OCI-LY3 (cell line): ENCODE data around the gene ARAP1.

Experiments
- H2AFZ ChIP-seq: fragments of 200-600, 300-600 bp; shearing (Covaris generic); 2 replicates; pipeline ENCODE4 v1.6.0; 2014; ENCODE audit warnings: antibody characterized with exemption, low read depth, low read length
- H3K27ac ChIP-seq: fragments of 200-600, 300-600 bp; sonication (generic); 2 replicates; pipeline ENCODE4 v1.5.1; 2014; ENCODE audit warnings: mild to moderate bottlenecking, low read length, moderate library complexity, mixed read lengths
- H3K27me3 ChIP-seq: fragments of 200-600, 300-600 bp; sonication (generic); 2 replicates; pipeline ENCODE4 v1.6.1; 2014; ENCODE audit warnings: low read depth, low read length, mixed read lengths
- H3K36me3 ChIP-seq: fragments of 200-600, 300-600 bp; sonication (generic); replicated peaks from 2 replicates; pipeline ENCODE3; 2014; ENCODE audit warnings: low read depth, low read length, mixed read lengths
- H3K4me1 ChIP-seq: fragments of 300-600, 200-600 bp; sonication (generic); 2 replicates; pipeline ENCODE4 v1.6.1; 2014; ENCODE audit warnings: low read length, mixed read lengths
- H3K4me2 ChIP-seq: fragments of 200-600, 300-600 bp; sonication (generic); 2 replicates; pipeline ENCODE4 v1.6.1; 2014; ENCODE audit warnings: low read length, mixed read lengths
- H3K4me3 ChIP-seq: fragments of 300-600, 200-600 bp; sonication (generic); 2 replicates; pipeline ENCODE4 v1.5.1; 2014; ENCODE audit warnings: antibody characterized with exemption, mild to moderate bottlenecking, low read length, moderate library complexity
- H3K79me2 ChIP-seq: fragments of 300-600, 200-600 bp; shearing (Covaris generic); 2 replicates; pipeline ENCODE4 v1.6.1; 2014; ENCODE audit warnings: mild to moderate bottlenecking, low read length, mixed read lengths
- H3K9ac ChIP-seq: fragments of 300-600, 200-600 bp; shearing (Covaris generic); 2 replicates; pipeline ENCODE4 v1.6.0; 2014; ENCODE audit warnings: mild to moderate bottlenecking, low read length, moderate library complexity
- H3K9me3 ChIP-seq: fragments of 200-600, 300-600 bp; shearing (Covaris generic); 2 replicates; pipeline ENCODE4 v1.6.1; 2014; ENCODE audit warnings: low read length, mixed read lengths; ENCODE audit not compliant: insufficient read depth
- H4K20me1 ChIP-seq: fragments of 200-600, 300-600 bp; sonication (generic); 2 replicates; pipeline ENCODE4 v1.6.1; 2016; ENCODE audit warnings: low read length, mixed read lengths; ENCODE audit not compliant: insufficient read depth
- CTCF ChIP-seq: fragments of 200-600, 300-600 bp; sonication (generic); IDR thresholded peaks from 2 replicates; pipeline ENCODE4 v1.5.1; 2014; ENCODE audit warnings: antibody characterized with exemption, low read length, low read depth
- EZH2phosphoT487 ChIP-seq: fragments of 200-600 bp; shearing (Covaris generic); IDR thresholded peaks from 2 replicates; pipeline ENCODE4 v1.6.1; 2018; ENCODE audit warnings: antibody characterized with exemption, mixed run types, low read depth

ARAP1 gene

GRCh38 chr11:72635933-72636332 is 116.3 kb downstream of the ARAP1 start:
- H3K9ac ChIP-seq: no peak overlapping the region
- H3K4me3 ChIP-seq: no peak overlapping the region
- no peak overlapping the region for H3K27ac ChIP-seq
- H3K4me1 ChIP-seq: peaks cover 5% of the 10 kb centered on the region
- H3K79me2 ChIP-seq: no peaks in the 10 kb centered on the region
- no peaks in the 10 kb centered on the region for H3K9me3 ChIP-seq
- H3K27me3 ChIP-seq: peaks cover 36% of the 10 kb centered on the region
- H3K4me2 ChIP-seq: no peak overlapping the region
- TF ChIP-seq CTCF: no peak
- TF ChIP-seq EZH2phosphoT487: no peak
- H2AFZ ChIP-seq: no peak overlapping the region
- H4K20me1 ChIP-seq: no peaks in the 10 kb centered on the region
- no peaks in the 10 kb centered on the region for H3K36me3 ChIP-seq

- Histone ChIP-seq H3K36me3 (no peaks in the 10 kb centered on the region), H3K27ac (no peak overlapping the region), H2AFZ (no peak overlapping the region), H3K27me3 (peaks cover 31% of the 10 kb centered on the region), H3K4me3 (no peak overlapping the region), H3K9me3 (no peaks in the 10 kb centered on the region), H3K9ac (no peak overlapping the region), H3K4me1 (peaks cover 5% of the 10 kb centered on the region), H4K20me1 (no peaks in the 10 kb centered on the region), H3K4me2 (no peak overlapping the region), H3K79me2 (no peaks in the 10 kb centered on the region)
- TF ChIP-seq CTCF: no peak
These were observed 116.8 kb downstream of the ARAP1 start for GRCh38 chr11:72635309-72635915.
